GM23338 (cell line): Measurements from ENCODE around the gene SERAC1. TPM values are rescaled to one million over a fixed set of nuclear protein-coding genes. Genes with fewer than 3 reads are reported as not detected.

ENCODE experiments used
- ATAC-seq: fragments of 200-7000 bp; cut with Tn5 transposase; 3 replicates; pipeline ENCODE4 v1.9.1; 2020
- DNase-seq: peaks from one replicate; pipeline ENCODE4 v3.0.0-alpha.2; 2015; ENCODE audit warnings: low spot score
- H2AFZ ChIP-seq: fragments of 200-600 bp; sonication (generic); 2 replicates; pipeline ENCODE4 v1.8.0; 2016; ENCODE audit warnings: antibody characterized with exemption, mild to moderate bottlenecking, moderate library complexity
- H3F3A ChIP-seq: fragments of 200-600 bp; sonication (generic); replicated peaks from 2 replicates; pipeline ENCODE4 v1.8.0; 2017; ENCODE audit warnings: antibody characterized with exemption, mixed run types, low read depth
- H3K27ac ChIP-seq: fragments of 200-600 bp; sonication (generic); 2 replicates; pipeline ENCODE4 v1.6.1; 2016; ENCODE audit warnings: low read depth
- H3K27me3 ChIP-seq: fragments of 200-600 bp; sonication (generic); 2 replicates; pipeline ENCODE4 v1.8.0; 2016; ENCODE audit warnings: mild to moderate bottlenecking, mixed run types, moderate library complexity; ENCODE audit not compliant: insufficient read depth
- H3K36me3 ChIP-seq: fragments of 200-600 bp; sonication (generic); 2 replicates; pipeline ENCODE4 v1.8.0; 2016; ENCODE audit warnings: mild to moderate bottlenecking; ENCODE audit not compliant: insufficient read depth
- H3K4me1 ChIP-seq: fragments of 200-600 bp; sonication (generic); 2 replicates; pipeline ENCODE4 v1.8.0; 2016; ENCODE audit warnings: mild to moderate bottlenecking, moderate library complexity; ENCODE audit not compliant: insufficient read depth
- H3K4me2 ChIP-seq: fragments of 200-600 bp; sonication (generic); 2 replicates; pipeline ENCODE4 v1.7.1; 2017; ENCODE audit warnings: mixed run types
- H3K4me3 ChIP-seq: fragments of 200-600 bp; sonication (generic); 2 replicates; pipeline ENCODE4 v1.6.1; 2016; ENCODE audit warnings: mixed run types
- H3K79me2 ChIP-seq: fragments of 200-600 bp; sonication (generic); replicated peaks from 2 replicates; pipeline ENCODE4 v1.8.0; 2017; ENCODE audit warnings: mild to moderate bottlenecking; ENCODE audit not compliant: insufficient read depth
- H3K9me2 ChIP-seq: fragments of 200-600 bp; sonication (generic); 2 replicates; pipeline ENCODE4 v1.8.0; 2017; ENCODE audit not compliant: insufficient read depth
- H4K20me1 ChIP-seq: fragments of 200-600 bp; sonication (generic); replicated peaks from 2 replicates; pipeline ENCODE4 v1.8.0; 2017; ENCODE audit warnings: mild to moderate bottlenecking; ENCODE audit not compliant: insufficient read depth
- H3K27ac Mint-ChIP-seq: 2 replicates; pipeline ENCODE4 v1.8.0; 2020; ENCODE audit warnings: inconsistent platforms, mild to moderate bottlenecking, moderate library complexity, mixed read lengths
- H3K27me3 Mint-ChIP-seq: 3 replicates; pipeline ENCODE4 v1.8.0; 2022; ENCODE audit warnings: low read depth, mild to moderate bottlenecking, moderate library complexity, mixed read lengths, inconsistent platforms; ENCODE audit not compliant: insufficient read depth, poor library complexity
- H3K36me3 Mint-ChIP-seq: 3 replicates; pipeline ENCODE4 v1.8.0; 2021; ENCODE audit warnings: low read depth, mild to moderate bottlenecking, inconsistent platforms, moderate library complexity, mixed read lengths
- H3K4me1 Mint-ChIP-seq: 3 replicates; pipeline ENCODE4 v1.8.0; 2020; ENCODE audit warnings: mild to moderate bottlenecking, inconsistent platforms, mixed read lengths
- H3K4me3 Mint-ChIP-seq: 3 replicates; pipeline ENCODE4 v1.8.0; 2021; ENCODE audit warnings: moderate library complexity, mild to moderate bottlenecking, inconsistent platforms, mixed read lengths
- H3K9me3 Mint-ChIP-seq: 3 replicates; pipeline ENCODE4 v1.8.0; 2020; ENCODE audit warnings: moderate library complexity, mild to moderate bottlenecking, inconsistent platforms, mixed read lengths
- CREB1 ChIP-seq: fragments of 250-450 bp; sonication (Bioruptor Pico); IDR thresholded peaks from 2 replicates; pipeline ENCODE4 v1.5.0; 2020; ENCODE audit warnings: low read depth, mild to moderate bottlenecking, moderate library complexity
- EZH2 ChIP-seq: fragments of 200-600 bp; sonication (generic); IDR thresholded peaks from one replicate; pipeline ENCODE4 v1.8.0; 2017; ENCODE audit warnings: antibody characterized with exemption, mild to moderate bottlenecking, low read depth; ENCODE audit not compliant: unreplicated experiment
- EZH2phosphoT487 ChIP-seq: fragments of 200-600 bp; sonication (generic); IDR thresholded peaks from one replicate; pipeline ENCODE4 v1.8.1; 2018; ENCODE audit warnings: antibody characterized with exemption; ENCODE audit not compliant: unreplicated experiment
- JUNB ChIP-seq: IDR thresholded peaks from one replicate; pipeline ENCODE4 v1.6.1; 2016; ENCODE audit warnings: antibody characterized with exemption; ENCODE audit not compliant: unreplicated experiment
- NANOG ChIP-seq: IDR thresholded peaks from 2 replicates; pipeline ENCODE4 v1.6.1; 2016; ENCODE audit warnings: antibody characterized with exemption, borderline replicate concordance
- POLR2AphosphoS5 ChIP-seq: IDR thresholded peaks from 2 replicates; pipeline ENCODE4 v1.6.1; 2016; ENCODE audit warnings: antibody characterized with exemption, low read depth
- STAT1 ChIP-seq: IDR thresholded peaks from one replicate; pipeline ENCODE4 v1.6.1; 2016; ENCODE audit warnings: antibody characterized with exemption; ENCODE audit not compliant: unreplicated experiment
- ZNF114 ChIP-seq: fragments of 250-450 bp; sonication (Bioruptor Pico); IDR thresholded peaks from 2 replicates; pipeline ENCODE4 v1.5.0; 2020; ENCODE audit warnings: mild to moderate bottlenecking, moderate library complexity
- ZNF331 ChIP-seq: fragments of 250-450 bp; sonication (Bioruptor Pico); IDR thresholded peaks from 2 replicates; pipeline ENCODE4 v1.5.0; 2020; ENCODE audit warnings: low read depth, mild to moderate bottlenecking, moderate library complexity
- polyA plus RNA-seq: library from polyadenylated mRNA; unstranded; fragments of >200 nt; fragmentation: Nextera tagmentation; extraction: Ambion mirVana; gene quantifications from 2 replicates; pipeline ENCODE4 v1.2.1, GENCODE V29; 2016
- total RNA-seq: library from RNA; depleted of rRNA; stranded (reverse); fragments of >200 nt; shearing (Covaris generic); gene quantifications from 2 replicates; pipeline ENCODE4 v1.2.3, GENCODE V29; 2014
- TF ChIP-seq, protein P1 (sequence below): fragments of 250-450 bp; sonication (Bioruptor Pico); IDR thresholded peaks from 2 replicates; pipeline ENCODE4 v1.5.0; 2020; ENCODE audit warnings: mild to moderate bottlenecking, moderate library complexity
- TF ChIP-seq, protein P2 (sequence below): IDR thresholded peaks from one replicate; pipeline ENCODE4 v1.6.1; 2018; ENCODE audit warnings: antibody characterized with exemption; ENCODE audit not compliant: unreplicated experiment
- TF ChIP-seq, protein P3 (sequence below): IDR thresholded peaks from 2 replicates; pipeline ENCODE4 v1.6.1; 2016; ENCODE audit warnings: antibody characterized with exemption
- TF ChIP-seq, protein P4 (sequence below), 2 experiments: fragments of 200-600 bp in 1 of 2; sonication (generic) in 1 of 2; conservative IDR thresholded peaks; 2 replicates each; pipeline versions ENCODE4 v1.5.1 to v1.6.1; 2016 to 2017; ENCODE audit warnings: antibody characterized with exemption in 2 of 2, low read depth in 2 of 2, mild to moderate bottlenecking in 2 of 2, moderate library complexity in 1 of 2

Gene SERAC1
- total and polyA plus RNA-seq, 2 experiments from 2014 or later, result 5.1 to 8.4 TPM

DNA sequence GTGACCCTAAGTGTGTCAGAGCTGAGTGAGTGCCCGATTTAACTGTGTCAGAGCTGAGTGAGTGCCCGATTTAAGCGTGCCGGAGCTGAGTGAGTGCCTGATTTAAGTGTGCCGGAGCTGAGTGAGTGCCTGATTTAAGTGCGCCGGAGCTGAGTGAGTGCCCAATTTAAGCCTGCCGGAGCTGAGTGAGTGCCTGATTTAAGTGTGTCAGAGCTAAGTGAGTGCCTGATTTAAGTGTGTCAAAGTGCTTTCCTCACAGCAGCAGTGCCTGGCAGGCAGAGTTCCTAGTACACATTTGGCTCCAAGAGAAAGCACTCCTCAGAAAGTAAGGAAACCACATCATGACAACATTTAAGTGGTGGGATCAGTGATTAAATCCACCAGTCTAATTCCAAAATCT, 13.2 kb downstream of the SERAC1 start:
- TF ChIP-seq, protein P1, sequence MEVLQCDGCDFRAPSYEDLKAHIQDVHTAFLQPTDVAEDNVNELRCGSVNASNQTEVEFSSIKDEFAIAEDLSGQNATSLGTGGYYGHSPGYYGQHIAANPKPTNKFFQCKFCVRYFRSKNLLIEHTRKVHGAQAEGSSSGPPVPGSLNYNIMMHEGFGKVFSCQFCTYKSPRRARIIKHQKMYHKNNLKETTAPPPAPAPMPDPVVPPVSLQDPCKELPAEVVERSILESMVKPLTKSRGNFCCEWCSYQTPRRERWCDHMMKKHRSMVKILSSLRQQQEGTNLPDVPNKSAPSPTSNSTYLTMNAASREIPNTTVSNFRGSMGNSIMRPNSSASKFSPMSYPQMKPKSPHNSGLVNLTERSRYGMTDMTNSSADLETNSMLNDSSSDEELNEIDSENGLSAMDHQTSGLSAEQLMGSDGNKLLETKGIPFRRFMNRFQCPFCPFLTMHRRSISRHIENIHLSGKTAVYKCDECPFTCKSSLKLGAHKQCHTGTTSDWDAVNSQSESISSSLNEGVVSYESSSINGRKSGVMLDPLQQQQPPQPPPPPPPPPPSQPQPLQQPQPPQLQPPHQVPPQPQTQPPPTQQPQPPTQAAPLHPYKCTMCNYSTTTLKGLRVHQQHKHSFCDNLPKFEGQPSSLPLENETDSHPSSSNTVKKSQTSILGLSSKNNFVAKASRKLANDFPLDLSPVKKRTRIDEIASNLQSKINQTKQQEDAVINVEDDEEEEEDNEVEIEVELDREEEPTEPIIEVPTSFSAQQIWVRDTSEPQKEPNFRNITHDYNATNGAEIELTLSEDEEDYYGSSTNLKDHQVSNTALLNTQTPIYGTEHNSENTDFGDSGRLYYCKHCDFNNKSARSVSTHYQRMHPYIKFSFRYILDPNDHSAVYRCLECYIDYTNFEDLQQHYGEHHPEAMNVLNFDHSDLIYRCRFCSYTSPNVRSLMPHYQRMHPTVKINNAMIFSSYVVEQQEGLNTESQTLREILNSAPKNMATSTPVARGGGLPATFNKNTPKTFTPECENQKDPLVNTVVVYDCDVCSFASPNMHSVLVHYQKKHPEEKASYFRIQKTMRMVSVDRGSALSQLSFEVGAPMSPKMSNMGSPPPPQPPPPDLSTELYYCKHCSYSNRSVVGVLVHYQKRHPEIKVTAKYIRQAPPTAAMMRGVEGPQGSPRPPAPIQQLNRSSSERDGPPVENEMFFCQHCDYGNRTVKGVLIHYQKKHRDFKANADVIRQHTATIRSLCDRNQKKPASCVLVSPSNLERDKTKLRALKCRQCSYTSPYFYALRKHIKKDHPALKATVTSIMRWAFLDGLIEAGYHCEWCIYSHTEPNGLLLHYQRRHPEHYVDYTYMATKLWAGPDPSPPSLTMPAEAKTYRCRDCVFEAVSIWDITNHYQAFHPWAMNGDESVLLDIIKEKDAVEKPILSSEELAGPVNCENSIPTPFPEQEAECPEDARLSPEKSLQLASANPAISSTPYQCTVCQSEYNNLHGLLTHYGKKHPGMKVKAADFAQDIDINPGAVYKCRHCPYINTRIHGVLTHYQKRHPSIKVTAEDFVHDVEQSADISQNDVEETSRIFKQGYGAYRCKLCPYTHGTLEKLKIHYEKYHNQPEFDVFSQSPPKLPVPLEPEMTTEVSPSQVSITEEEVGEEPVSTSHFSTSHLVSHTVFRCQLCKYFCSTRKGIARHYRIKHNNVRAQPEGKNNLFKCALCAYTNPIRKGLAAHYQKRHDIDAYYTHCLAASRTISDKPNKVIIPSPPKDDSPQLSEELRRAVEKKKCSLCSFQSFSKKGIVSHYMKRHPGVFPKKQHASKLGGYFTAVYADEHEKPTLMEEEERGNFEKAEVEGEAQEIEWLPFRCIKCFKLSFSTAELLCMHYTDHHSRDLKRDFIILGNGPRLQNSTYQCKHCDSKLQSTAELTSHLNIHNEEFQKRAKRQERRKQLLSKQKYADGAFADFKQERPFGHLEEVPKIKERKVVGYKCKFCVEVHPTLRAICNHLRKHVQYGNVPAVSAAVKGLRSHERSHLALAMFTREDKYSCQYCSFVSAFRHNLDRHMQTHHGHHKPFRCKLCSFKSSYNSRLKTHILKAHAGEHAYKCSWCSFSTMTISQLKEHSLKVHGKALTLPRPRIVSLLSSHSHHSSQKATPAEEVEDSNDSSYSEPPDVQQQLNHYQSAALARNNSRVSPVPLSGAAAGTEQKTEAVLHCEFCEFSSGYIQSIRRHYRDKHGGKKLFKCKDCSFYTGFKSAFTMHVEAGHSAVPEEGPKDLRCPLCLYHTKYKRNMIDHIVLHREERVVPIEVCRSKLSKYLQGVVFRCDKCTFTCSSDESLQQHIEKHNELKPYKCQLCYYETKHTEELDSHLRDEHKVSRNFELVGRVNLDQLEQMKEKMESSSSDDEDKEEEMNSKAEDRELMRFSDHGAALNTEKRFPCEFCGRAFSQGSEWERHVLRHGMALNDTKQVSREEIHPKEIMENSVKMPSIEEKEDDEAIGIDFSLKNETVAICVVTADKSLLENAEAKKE (CRISPR knock-in tag), result no peak
- TF ChIP-seq, protein P2, sequence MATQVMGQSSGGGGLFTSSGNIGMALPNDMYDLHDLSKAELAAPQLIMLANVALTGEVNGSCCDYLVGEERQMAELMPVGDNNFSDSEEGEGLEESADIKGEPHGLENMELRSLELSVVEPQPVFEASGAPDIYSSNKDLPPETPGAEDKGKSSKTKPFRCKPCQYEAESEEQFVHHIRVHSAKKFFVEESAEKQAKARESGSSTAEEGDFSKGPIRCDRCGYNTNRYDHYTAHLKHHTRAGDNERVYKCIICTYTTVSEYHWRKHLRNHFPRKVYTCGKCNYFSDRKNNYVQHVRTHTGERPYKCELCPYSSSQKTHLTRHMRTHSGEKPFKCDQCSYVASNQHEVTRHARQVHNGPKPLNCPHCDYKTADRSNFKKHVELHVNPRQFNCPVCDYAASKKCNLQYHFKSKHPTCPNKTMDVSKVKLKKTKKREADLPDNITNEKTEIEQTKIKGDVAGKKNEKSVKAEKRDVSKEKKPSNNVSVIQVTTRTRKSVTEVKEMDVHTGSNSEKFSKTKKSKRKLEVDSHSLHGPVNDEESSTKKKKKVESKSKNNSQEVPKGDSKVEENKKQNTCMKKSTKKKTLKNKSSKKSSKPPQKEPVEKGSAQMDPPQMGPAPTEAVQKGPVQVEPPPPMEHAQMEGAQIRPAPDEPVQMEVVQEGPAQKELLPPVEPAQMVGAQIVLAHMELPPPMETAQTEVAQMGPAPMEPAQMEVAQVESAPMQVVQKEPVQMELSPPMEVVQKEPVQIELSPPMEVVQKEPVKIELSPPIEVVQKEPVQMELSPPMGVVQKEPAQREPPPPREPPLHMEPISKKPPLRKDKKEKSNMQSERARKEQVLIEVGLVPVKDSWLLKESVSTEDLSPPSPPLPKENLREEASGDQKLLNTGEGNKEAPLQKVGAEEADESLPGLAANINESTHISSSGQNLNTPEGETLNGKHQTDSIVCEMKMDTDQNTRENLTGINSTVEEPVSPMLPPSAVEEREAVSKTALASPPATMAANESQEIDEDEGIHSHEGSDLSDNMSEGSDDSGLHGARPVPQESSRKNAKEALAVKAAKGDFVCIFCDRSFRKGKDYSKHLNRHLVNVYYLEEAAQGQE, result no peak
- TF ChIP-seq EZH2phosphoT487, result no peak
- no peak for TF ChIP-seq NANOG
- no peak for TF ChIP-seq JUNB
- TF ChIP-seq CREB1, result no peak
- TF ChIP-seq STAT1, result no peak
- no peak for TF ChIP-seq POLR2AphosphoS5
- TF ChIP-seq ZNF114 (CRISPR knock-in tag), result no peak
- TF ChIP-seq, protein P3, sequence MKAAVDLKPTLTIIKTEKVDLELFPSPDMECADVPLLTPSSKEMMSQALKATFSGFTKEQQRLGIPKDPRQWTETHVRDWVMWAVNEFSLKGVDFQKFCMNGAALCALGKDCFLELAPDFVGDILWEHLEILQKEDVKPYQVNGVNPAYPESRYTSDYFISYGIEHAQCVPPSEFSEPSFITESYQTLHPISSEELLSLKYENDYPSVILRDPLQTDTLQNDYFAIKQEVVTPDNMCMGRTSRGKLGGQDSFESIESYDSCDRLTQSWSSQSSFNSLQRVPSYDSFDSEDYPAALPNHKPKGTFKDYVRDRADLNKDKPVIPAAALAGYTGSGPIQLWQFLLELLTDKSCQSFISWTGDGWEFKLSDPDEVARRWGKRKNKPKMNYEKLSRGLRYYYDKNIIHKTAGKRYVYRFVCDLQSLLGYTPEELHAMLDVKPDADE, result no peak
- no peak for TF ChIP-seq ZNF331 (CRISPR knock-in tag)
- no peak for TF ChIP-seq EZH2
- TF ChIP-seq, protein P4, sequence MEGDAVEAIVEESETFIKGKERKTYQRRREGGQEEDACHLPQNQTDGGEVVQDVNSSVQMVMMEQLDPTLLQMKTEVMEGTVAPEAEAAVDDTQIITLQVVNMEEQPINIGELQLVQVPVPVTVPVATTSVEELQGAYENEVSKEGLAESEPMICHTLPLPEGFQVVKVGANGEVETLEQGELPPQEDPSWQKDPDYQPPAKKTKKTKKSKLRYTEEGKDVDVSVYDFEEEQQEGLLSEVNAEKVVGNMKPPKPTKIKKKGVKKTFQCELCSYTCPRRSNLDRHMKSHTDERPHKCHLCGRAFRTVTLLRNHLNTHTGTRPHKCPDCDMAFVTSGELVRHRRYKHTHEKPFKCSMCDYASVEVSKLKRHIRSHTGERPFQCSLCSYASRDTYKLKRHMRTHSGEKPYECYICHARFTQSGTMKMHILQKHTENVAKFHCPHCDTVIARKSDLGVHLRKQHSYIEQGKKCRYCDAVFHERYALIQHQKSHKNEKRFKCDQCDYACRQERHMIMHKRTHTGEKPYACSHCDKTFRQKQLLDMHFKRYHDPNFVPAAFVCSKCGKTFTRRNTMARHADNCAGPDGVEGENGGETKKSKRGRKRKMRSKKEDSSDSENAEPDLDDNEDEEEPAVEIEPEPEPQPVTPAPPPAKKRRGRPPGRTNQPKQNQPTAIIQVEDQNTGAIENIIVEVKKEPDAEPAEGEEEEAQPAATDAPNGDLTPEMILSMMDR (conservative IDR thresholded peaks at IDR 0.05; ENCODE audit: low read depth in 2 of 2), result no peak
- H3K9me3 Mint-ChIP-seq, result no peaks in the 10 kb centered on the region

More for the DNA sequence above, 13.2 kb downstream of the SERAC1 start:
- Histone ChIP-seq H3F3A (no peaks in the 10 kb centered on the region), H2AFZ (no peak overlapping the region), H3K36me3 (no peaks in the 10 kb centered on the region), H3K4me3 (no peak overlapping the region), H3K27me3 (no peaks in the 10 kb centered on the region), H4K20me1 (no peaks in the 10 kb centered on the region), H3K27ac (no peak overlapping the region), H3K79me2 (no peaks in the 10 kb centered on the region), H3K9me2 (no peaks in the 10 kb centered on the region), H3K4me2 (no peak overlapping the region), H3K4me1 (no peaks in the 10 kb centered on the region)
- Mint-ChIP-seq H3K36me3 (no peaks in the 10 kb centered on the region), H3K27ac (no peak overlapping the region), H3K4me1 (no peaks in the 10 kb centered on the region), H3K4me3 (no peak overlapping the region), H3K27me3 (peaks cover 2% of the 10 kb centered on the region)
- ATAC-seq (no peak), DNase-seq (no peak)
